ENCODE data around the gene ACSBG1.

The ACSBG1 gene, protein sequence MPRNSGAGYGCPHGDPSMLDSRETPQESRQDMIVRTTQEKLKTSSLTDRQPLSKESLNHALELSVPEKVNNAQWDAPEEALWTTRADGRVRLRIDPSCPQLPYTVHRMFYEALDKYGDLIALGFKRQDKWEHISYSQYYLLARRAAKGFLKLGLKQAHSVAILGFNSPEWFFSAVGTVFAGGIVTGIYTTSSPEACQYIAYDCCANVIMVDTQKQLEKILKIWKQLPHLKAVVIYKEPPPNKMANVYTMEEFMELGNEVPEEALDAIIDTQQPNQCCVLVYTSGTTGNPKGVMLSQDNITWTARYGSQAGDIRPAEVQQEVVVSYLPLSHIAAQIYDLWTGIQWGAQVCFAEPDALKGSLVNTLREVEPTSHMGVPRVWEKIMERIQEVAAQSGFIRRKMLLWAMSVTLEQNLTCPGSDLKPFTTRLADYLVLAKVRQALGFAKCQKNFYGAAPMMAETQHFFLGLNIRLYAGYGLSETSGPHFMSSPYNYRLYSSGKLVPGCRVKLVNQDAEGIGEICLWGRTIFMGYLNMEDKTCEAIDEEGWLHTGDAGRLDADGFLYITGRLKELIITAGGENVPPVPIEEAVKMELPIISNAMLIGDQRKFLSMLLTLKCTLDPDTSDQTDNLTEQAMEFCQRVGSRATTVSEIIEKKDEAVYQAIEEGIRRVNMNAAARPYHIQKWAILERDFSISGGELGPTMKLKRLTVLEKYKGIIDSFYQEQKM

DNA sequence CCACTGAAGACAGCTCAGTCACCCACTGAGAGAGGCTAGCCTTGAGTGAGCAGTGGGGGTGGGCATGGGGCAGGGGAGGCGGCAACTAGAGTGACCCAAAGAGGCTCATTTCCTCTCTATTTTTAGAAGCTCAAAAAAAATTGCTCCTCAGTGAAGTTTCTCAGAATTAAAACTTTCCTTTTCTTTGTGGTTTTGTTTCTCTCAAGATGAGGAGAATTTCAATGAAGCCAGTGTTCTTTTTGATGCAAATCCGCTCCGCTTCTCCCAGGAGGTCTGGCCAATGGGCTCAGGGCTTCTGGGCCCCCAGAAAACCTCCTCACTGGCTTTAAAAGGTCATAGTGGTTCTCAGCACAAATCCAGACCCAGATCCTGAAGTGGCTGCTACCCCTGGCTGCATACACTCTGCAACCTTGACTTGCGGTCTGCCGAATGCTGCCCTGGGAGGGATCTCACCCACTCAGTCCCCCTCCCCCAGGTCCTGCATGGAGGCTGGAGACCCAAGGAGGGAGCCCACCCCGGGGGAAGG, at the start of gene ACSBG1:
Gene ACSBG1, minus strand, starts transcription at position 51 of the 526 bp plus-strand sequence. CDS start 64 bp downstream, outside the sequence.
- DNase-seq: no peak

- DNase-seq: no peak
These were observed 48.0 kb upstream of the ACSBG1 start for GRCh38 chr15:78282324-78282723.

DNA sequence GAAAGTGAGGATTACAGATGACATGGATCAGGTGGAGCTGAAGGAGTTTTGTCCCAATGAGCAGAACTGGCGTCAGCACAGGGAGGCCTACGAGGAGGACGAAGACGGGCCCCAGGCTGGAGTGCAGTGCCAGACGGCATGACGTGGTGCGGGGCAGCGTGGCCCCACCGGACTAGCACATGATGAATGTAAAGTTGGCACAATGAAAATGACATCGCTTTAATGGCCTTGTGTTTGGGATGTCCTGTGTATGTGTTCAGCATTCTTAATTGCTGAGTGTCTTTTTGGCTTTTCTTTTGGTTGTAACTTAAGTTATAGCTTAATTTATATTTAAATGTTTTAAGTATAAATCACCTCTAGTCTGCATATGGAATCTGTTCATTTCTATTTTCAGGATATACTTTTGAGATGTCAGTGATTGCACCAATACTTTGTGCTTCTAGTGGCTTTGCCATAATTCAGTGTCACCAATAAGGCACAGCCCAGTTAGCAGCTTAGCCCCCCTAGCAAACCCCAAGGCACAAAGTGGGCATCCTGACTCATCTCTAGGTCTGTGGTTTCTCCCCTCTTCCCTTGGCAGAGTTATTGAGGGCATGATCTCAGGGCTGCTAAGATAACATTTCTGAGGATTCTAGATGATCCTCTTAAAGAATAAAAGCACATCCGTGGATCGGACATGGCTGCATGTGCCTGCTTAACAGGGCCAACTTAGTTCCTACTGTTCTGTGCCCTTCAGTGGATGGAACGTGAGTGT, 46.1 kb upstream of the ACSBG1 start:
- no peak for DNase-seq

DNA sequence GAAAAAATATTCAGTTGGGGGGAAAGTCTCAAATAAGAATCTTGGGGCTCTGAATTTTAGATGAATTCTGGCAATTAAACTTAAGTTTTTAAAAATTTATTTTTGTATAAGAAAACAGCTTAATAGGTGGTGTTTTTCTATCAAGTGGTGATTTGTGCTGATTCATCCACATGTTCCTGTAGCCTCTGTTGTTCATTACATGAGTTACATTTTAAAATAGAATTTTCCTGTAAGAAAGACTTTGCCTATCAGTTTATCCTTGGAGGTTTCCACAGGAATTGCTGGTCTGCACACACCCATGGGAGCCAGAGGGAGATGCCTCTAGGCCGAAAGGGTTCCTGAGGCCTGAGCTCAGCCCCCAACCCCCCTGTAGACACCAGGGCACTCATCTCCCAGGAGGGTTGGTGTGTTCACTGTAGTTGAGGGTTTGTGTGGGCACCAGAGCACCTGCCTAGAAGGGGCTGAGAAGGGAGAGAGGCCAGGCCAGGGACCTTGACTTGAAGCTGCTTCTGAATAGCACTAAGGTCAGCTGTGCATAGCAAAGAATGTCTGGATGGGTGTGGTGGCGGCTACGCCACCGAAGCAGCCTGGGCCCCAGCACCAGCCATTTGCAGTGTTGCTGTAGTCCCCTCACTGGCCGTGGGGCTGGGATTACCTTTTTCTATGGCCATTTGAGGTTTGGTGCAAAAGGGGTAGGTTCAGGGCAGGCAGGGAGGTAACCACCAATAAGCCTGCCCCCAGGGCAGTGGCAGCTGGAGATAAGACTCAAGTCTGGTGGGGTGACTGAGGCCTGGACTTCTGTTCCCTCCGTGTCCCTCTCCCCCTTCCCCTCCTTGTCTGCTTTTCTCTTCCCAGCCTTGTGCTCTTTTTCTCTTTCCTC, 41.9 kb upstream of the ACSBG1 start:
- DNase-seq: no peak

- DNase-seq: no peak
These were observed 40.6 kb upstream of the ACSBG1 start for GRCh38 chr15:78274994-78275393.

DNA sequence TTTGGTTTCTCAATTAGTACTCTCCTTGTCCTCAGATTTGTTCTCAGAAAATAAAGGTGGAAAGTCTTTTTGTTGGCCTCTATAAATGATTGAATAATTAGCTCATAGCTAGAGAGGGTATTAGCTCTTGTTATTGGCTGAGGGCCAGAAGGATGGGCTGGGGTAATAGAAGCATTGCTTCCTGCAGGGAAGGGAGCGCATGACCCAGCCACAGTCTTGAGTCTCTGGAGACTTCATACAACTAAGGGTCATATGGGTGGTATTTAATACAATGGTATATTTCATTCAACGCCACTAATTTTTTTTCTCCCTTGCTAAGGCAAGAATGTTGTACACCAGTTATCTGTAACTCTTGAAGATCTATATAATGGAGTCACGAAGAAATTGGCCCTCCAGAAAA, 38.4 kb upstream of the ACSBG1 start:
- no peak for DNase-seq

GRCh38 chr15:78272316-78272715, 38.0 kb upstream of the ACSBG1 start:
- DNase-seq: no peak

- no peak for DNase-seq
These were observed 32.4 kb upstream of the ACSBG1 start for GRCh38 chr15:78266806-78267205.

DNA sequence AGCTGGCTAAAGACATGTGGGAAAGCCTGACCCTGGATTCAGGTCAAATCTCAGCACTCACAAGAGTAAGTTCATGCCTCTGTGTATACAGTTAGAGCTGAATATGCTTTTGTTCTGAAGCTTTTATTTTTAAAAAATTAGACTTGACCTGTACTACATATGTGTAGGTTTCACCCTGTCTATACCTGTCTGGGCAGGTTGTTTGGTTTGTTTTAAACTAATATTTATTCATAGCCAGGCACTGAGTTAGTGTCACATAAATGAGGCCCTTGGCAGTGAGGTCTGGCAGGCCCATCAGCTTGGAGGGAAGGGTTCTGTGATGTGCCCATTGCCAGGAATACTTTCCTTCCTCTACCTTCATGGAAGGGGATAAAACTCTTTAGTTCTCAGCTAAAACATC, 31.9 kb upstream of the ACSBG1 start:
- no peak for DNase-seq

- DNase-seq: no peak
These were observed 31.4 kb upstream of the ACSBG1 start for GRCh38 chr15:78265752-78266224.

GRCh38 chr15:78265137-78265460, 30.7 kb upstream of the ACSBG1 start:
- no peak for DNase-seq

DNA sequence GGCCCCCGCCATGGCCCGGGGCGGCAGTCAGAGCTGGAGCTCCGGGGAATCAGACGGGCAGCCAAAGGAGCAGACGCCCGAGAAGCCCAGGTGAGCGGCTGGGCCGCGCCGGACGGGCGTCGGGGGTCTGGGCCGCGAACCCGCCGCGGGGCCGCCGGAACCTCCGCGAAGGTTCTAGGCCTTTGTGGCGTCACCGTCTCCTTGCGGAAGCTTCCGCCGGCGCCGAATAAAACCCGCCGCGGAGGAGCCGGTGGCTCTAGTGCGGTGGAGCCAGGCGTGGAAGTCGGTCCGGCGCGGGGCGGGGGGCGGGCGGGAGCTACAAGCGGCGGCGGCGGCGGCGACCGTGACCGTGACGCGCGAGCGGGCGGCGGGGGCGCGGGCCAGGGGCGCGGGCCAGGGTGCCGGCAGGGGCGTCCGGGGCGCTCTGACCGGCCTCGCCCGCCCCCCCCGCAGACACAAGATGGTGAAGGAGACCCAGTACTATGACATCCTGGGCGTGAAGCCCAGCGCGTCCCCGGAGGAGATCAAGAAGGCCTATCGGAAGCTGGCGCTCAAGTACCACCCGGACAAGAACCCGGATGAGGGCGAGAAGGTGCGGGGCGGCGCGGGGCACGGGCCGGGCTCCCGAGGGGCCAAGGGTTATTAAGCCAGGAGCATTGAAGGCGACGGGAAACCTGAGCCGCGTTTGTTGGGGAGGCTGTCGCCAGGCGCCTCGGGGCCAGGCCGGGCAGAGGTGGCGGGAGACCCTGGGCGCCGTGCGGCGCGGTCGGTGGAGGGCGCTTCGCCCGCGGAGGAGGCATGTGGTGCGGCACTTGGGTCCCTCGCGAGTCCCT, 30.2 kb upstream of the ACSBG1 start, which contains the start of gene DNAJA4:
Gene DNAJA4, plus strand, starts transcription at position 259 of the 833 bp plus-strand sequence. Its CDS starts 202 bp downstream, at position 461.
- DNase-seq: peak; percentile 50

DNA sequence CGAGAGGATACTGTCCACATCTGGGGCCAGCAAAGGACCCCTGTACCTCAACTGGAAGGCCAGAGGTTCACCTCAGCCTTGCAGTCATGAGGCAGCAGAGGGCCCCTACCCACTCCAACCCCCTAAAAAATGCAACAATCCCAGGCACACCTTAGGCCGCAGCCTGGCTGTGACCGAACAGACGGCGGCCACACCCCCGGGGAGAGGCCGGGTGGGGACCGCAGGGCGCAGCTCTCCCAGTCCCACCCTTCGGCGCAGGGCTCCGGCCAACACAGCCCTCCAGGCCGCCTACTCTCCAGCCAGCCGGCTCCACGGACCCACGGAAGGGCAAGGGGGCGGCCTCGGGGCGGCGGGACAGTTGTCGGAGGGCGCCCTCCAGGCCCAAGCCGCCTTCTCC, 29.5 kb upstream of the ACSBG1 start:
- DNase-seq: no peak

- DNase-seq: no peak
These were observed 29.0 kb upstream of the ACSBG1 start for GRCh38 chr15:78263351-78263781.

GRCh38 chr15:78261062-78261461, 26.7 kb upstream of the ACSBG1 start:
- no peak for DNase-seq

GRCh38 chr15:78260489-78260888, 26.1 kb upstream of the ACSBG1 start:
- DNase-seq: no peak

DNA sequence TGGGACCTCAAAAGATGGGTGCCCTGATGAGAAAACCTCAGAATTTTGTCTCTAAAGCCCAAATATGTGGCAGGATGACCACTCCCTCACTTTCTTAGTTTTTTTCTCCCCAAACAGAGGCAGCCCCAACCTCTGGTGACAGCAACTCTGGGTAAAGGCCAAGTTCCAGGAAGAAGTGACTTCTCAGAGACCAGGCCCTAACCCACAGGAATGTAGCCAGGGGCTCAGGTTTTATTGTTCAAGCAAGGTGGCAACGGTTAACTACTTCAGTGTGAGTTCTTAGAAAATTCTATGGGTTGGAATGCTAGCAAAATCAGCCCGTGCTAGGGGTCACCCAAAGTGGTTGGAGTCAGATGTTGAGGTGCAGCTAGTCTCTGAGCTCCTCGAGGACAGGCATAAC, 24.9 kb upstream of the ACSBG1 start:
- DNase-seq: no peak

- DNase-seq: no peak
These were observed 23.3 kb upstream of the ACSBG1 start for GRCh38 chr15:78257681-78258080.

DNA sequence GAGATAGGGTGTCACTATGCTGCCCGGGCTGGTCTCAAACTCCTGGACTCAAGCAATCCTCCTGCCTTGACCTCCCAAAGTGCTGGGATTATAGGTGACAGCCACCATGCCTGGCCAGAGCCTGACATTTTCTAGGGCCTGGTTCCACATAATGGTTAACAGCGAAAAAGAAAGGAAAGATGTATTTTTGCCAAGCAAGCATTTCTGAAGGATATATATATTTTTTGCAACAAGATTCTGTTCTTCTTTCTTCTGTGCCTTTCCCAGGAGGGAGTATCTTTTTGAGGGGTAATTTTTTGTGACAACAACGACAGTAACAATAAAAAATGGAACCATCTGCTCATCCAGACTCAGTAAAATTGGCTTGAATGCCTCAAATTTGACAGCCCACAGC, 21.7 kb upstream of the ACSBG1 start:
- DNase-seq: no peak

DNA sequence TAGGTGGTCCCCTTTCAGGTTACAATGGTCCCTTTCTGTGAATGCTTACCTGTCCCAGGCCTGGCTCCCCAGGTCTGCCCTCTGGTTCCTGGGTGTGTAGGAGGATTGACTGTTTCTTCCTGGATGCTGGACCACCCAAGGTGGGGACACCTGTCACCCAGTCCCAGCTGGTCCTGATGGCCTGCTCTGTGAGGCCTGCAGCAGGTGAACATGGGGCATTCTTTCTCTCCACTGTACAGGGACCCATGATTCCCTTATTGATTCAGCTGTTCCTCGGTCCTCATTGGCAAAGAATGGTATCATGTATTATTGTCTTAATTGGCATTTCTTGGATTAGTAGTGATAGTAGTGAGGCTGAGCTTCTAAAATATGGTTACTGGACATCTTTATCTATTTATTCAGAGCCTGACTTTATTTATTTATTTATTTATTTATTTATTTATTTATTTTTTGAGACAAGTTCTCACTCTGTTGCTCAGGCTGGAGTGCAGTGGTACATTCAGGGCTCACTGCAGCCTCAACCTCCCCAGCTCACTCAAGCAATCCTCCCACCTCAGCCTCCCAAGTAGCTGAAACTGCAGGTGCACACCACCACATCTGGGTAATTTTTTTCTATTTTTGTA, 21.2 kb upstream of the ACSBG1 start:
- DNase-seq: no peak

- DNase-seq: no peak
These were observed 16.8 kb upstream of the ACSBG1 start for GRCh38 chr15:78251136-78251535.

Measured in activated T-cell treated with anti-CD3 and anti-CD28 coated beads for 4 hours (primary cell).